ENCODE data around the gene DLG2.

DNA sequence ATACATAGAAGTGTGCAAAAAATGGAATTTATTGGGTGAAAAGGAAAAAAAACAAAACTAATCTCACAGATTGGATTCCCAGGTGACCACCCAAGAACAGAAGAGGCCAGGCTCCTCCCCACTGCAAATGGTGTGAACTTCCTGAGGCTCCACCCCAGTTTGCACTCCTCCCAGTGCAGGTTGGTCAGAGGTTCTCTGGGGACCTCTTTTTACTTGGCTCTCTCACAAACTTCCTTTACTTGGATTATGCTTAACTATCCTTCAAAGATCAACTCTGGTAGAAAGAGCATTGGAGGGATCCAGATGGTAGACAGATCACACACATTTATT lies 2202.0 kb downstream of the DLG2 start:
- TF ChIP-seq, protein P1, sequence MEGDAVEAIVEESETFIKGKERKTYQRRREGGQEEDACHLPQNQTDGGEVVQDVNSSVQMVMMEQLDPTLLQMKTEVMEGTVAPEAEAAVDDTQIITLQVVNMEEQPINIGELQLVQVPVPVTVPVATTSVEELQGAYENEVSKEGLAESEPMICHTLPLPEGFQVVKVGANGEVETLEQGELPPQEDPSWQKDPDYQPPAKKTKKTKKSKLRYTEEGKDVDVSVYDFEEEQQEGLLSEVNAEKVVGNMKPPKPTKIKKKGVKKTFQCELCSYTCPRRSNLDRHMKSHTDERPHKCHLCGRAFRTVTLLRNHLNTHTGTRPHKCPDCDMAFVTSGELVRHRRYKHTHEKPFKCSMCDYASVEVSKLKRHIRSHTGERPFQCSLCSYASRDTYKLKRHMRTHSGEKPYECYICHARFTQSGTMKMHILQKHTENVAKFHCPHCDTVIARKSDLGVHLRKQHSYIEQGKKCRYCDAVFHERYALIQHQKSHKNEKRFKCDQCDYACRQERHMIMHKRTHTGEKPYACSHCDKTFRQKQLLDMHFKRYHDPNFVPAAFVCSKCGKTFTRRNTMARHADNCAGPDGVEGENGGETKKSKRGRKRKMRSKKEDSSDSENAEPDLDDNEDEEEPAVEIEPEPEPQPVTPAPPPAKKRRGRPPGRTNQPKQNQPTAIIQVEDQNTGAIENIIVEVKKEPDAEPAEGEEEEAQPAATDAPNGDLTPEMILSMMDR (IDR thresholded peaks at IDR 0.05), result no peak
- no peak for TF ChIP-seq POLR2A (IDR thresholded peaks at IDR 0.05)
